GM10266 (cell line): Measurements from ENCODE around the gene KCNQ1.

Experiments
- DNase-seq: peaks from one replicate; pipeline ENCODE4 v3.0.0; 2012; ENCODE audit errors: extremely low spot score
- CTCF ChIP-seq: IDR thresholded peaks from 2 replicates; pipeline ENCODE4 v1.5.1; 2012; ENCODE audit warnings: mild to moderate bottlenecking, low read depth; ENCODE audit not compliant: control insufficient read depth, insufficient read depth; ENCODE audit errors: missing control alignments

Gene KCNQ1

GRCh38 chr11:2553198-2553597 lies 108.4 kb downstream of the KCNQ1 start:
- no peak for DNase-seq
- no peak for TF ChIP-seq CTCF

GRCh38 chr11:2553886-2554285 lies 109.1 kb downstream of the KCNQ1 start:
- no peak for DNase-seq
- no peak for TF ChIP-seq CTCF

- no peak for DNase-seq
- no peak for TF ChIP-seq CTCF
Observed at GRCh38 chr11:2554338-2555207, 109.8 kb downstream of the KCNQ1 start.

- no peak for TF ChIP-seq CTCF
Observed at GRCh38 chr11:2555336-2555735, 110.5 kb downstream of the KCNQ1 start.

GRCh38 chr11:2555891-2556290 lies 111.1 kb downstream of the KCNQ1 start:
- no peak for TF ChIP-seq CTCF

More at GRCh38 chr11:2555336-2555735, 110.5 kb downstream of the KCNQ1 start:
- DNase-seq = no peak

GRCh38 chr11:2557381-2557780 lies 112.6 kb downstream of the KCNQ1 start:
- no peak for DNase-seq
- no peak for TF ChIP-seq CTCF

More at GRCh38 chr11:2555891-2556290, 111.1 kb downstream of the KCNQ1 start:
- DNase-seq = no peak

- no peak for DNase-seq
- no peak for TF ChIP-seq CTCF
Observed at GRCh38 chr11:2558397-2558796, 113.6 kb downstream of the KCNQ1 start.
